ENCODE data around the gene GRK4. TPM values are rescaled to one million over a fixed set of nuclear protein-coding genes. Genes with fewer than 3 reads are reported as not detected.

Gene GRK4
- total and polyA plus RNA-seq, 3 experiments from 2014 or later: 2.5 to 7.7 (median 5.4) TPM

DNA sequence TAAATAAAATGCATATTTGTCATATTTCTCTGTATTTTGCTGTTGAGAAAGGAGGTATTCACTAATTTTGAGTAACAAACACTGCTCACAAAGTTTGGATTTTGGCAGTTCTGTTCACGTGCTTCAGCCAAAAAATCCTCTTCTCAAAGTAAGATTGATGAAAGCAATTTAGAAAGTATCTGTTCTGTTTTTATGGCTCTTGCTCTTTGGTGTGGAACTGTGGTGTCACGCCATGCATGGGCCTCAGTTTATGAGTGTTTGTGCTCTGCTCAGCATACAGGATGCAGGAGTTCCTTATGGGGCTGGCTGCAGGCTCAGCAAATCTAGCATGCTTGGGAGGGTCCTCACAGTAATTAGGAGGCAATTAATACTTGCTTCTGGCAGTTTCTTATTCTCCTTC is 114.4 kb downstream of the GRK4 start:
- peak overlapping the region in 1 of 7 donors; percentile 19 for H3K4me3 Mint-ChIP-seq
- H3K4me3 ChIP-seq (ENCODE audit: low read length): no peak overlapping the region
- no peaks in the 10 kb centered on the region for H3K9me3 Mint-ChIP-seq

GRCh38 chr4:3079694-3080123 is 116.3 kb downstream of the GRK4 start:
- Histone ChIP-seq H3K27ac (ENCODE audit: low read depth, low read length) (no peak overlapping the region), H3K4me3 (ENCODE audit: low read length) (no peak overlapping the region), H3K9me3 (ENCODE audit: low read length) (no peaks in the 10 kb centered on the region), H3K27me3 (ENCODE audit: insufficient read depth, low read length, poor library complexity, severe bottlenecking) (no peaks in the 10 kb centered on the region), H3K4me1 (ENCODE audit: insufficient read depth, low read length) (peaks cover 39% of the 10 kb centered on the region), H3K36me3 (ENCODE audit: insufficient read depth, low read length) (no peaks in the 10 kb centered on the region)
- no peak overlapping the region for H3K4me3 Mint-ChIP-seq
- peaks cover 46 to 71% (median 69%) of the 10 kb centered on the region in 3 donors for H3K4me1 Mint-ChIP-seq
- H3K27ac Mint-ChIP-seq: peak overlapping the region in 1 of 8 donors; percentile 42
- H3K36me3 Mint-ChIP-seq: peaks cover 0 to 16% (median 4%) of the 10 kb centered on the region in 3 donors
- H3K9me3 Mint-ChIP-seq: no peaks in the 10 kb centered on the region
- no peaks in the 10 kb centered on the region for H3K27me3 Mint-ChIP-seq
- POLR2A ChIA-PET: interaction anchor here (0.7 kb wide), 1 partner anchor 95 kb away, joined by 4 read pairs; no protein-coding TSS in a partner anchor
- CTCF ChIA-PET: no interaction called here
- DNase-seq: no peak

More for the DNA sequence above, 114.4 kb downstream of the GRK4 start:
- Histone ChIP-seq H3K9me3 (ENCODE audit: low read length) (no peaks in the 10 kb centered on the region), H3K4me1 (ENCODE audit: insufficient read depth, low read length) (peaks cover 37% of the 10 kb centered on the region), H3K27ac (ENCODE audit: low read depth, low read length) (no peak overlapping the region), H3K36me3 (ENCODE audit: insufficient read depth, low read length) (no peaks in the 10 kb centered on the region), H3K27me3 (ENCODE audit: insufficient read depth, low read length, poor library complexity, severe bottlenecking) (no peaks in the 10 kb centered on the region)
- POLR2A ChIA-PET: no interaction called here
- no peak for DNase-seq
- peaks cover 0 to 13% (median 4%) of the 10 kb centered on the region in 3 donors for H3K36me3 Mint-ChIP-seq
- H3K4me1 Mint-ChIP-seq: peaks cover 41 to 60% (median 57%) of the 10 kb centered on the region in 3 donors
- H3K27me3 Mint-ChIP-seq: no peaks in the 10 kb centered on the region
- CTCF ChIA-PET: no interaction called here
- H3K27ac Mint-ChIP-seq: peak overlapping the region in 1 of 8 donors; percentile 29

GRCh38 chr4:3082925-3083515 is 119.6 kb downstream of the GRK4 start:
- POLR2A ChIA-PET: no interaction called here

GRCh38 chr4:3083732-3084131 is 120.4 kb downstream of the GRK4 start:
- CTCF ChIA-PET: no interaction called here
- no peaks in the 10 kb centered on the region for H3K27me3 ChIP-seq (ENCODE audit: insufficient read depth, low read length, poor library complexity, severe bottlenecking)
- no peak for DNase-seq
- Mint-ChIP-seq H3K27ac (peak overlapping the region in 1 of 8 donors; percentile 29), H3K27me3 (no peaks in the 10 kb centered on the region), H3K36me3 (peaks cover 4 to 29% (median 10%) of the 10 kb centered on the region in 3 donors), H3K9me3 (no peaks in the 10 kb centered on the region), H3K4me3 (no peak overlapping the region), H3K4me1 (peaks cover 35 to 55% (median 52%) of the 10 kb centered on the region in 3 donors)
- H3K27ac ChIP-seq (ENCODE audit: low read depth, low read length): no peak overlapping the region
- H3K4me1 ChIP-seq (ENCODE audit: insufficient read depth, low read length): peaks cover 15% of the 10 kb centered on the region
- H3K36me3 ChIP-seq (ENCODE audit: insufficient read depth, low read length): peaks cover 5% of the 10 kb centered on the region
- H3K4me3 ChIP-seq (ENCODE audit: low read length): no peak overlapping the region
- POLR2A ChIA-PET: no interaction called here
- no peaks in the 10 kb centered on the region for H3K9me3 ChIP-seq (ENCODE audit: low read length)

More at GRCh38 chr4:3082925-3083515, 119.6 kb downstream of the GRK4 start:
- CTCF ChIA-PET: no interaction called here
- no peaks in the 10 kb centered on the region for H3K9me3 Mint-ChIP-seq
- no peak overlapping the region for H3K4me3 ChIP-seq (ENCODE audit: low read length)
- no peak for DNase-seq
- no peaks in the 10 kb centered on the region for H3K27me3 ChIP-seq (ENCODE audit: insufficient read depth, low read length, poor library complexity, severe bottlenecking)
- H3K36me3 ChIP-seq (ENCODE audit: insufficient read depth, low read length): peaks cover under 1% of the 10 kb centered on the region
- peaks cover 37 to 58% (median 55%) of the 10 kb centered on the region in 3 donors for H3K4me1 Mint-ChIP-seq
- H3K4me1 ChIP-seq (ENCODE audit: insufficient read depth, low read length): peaks cover 17% of the 10 kb centered on the region
- H3K9me3 ChIP-seq (ENCODE audit: low read length): no peaks in the 10 kb centered on the region
- no peaks in the 10 kb centered on the region for H3K27me3 Mint-ChIP-seq
- H3K36me3 Mint-ChIP-seq: peaks cover 4 to 24% (median 9%) of the 10 kb centered on the region in 3 donors
- peak overlapping the region in 3 of 8 donors; percentile 29 to 76 (median 43) for H3K27ac Mint-ChIP-seq
- H3K4me3 Mint-ChIP-seq: no peak overlapping the region
- no peak overlapping the region for H3K27ac ChIP-seq (ENCODE audit: low read depth, low read length)

- Mint-ChIP-seq H3K27ac (peak overlapping the region in 2 of 8 donors; percentile 12 to 26), H3K36me3 (peaks cover 4 to 39% (median 13%) of the 10 kb centered on the region in 3 donors), H3K27me3 (no peaks in the 10 kb centered on the region), H3K4me1 (peaks cover 30 to 44% (median 40%) of the 10 kb centered on the region in 3 donors), H3K9me3 (no peaks in the 10 kb centered on the region), H3K4me3 (no peak overlapping the region)
- CTCF ChIA-PET: no interaction called here
- H3K9me3 ChIP-seq (ENCODE audit: low read length): no peaks in the 10 kb centered on the region
- no peak overlapping the region for H3K27ac ChIP-seq (ENCODE audit: low read depth, low read length)
- no peaks in the 10 kb centered on the region for H3K27me3 ChIP-seq (ENCODE audit: insufficient read depth, low read length, poor library complexity, severe bottlenecking)
- H3K36me3 ChIP-seq (ENCODE audit: insufficient read depth, low read length): peaks cover 5% of the 10 kb centered on the region
- no peak overlapping the region for H3K4me3 ChIP-seq (ENCODE audit: low read length)
- POLR2A ChIA-PET: no interaction called here
- DNase-seq: no peak
- H3K4me1 ChIP-seq (ENCODE audit: insufficient read depth, low read length): peaks cover 9% of the 10 kb centered on the region
Observed at GRCh38 chr4:3085948-3086670, 122.7 kb downstream of the GRK4 start.

- Mint-ChIP-seq H3K9me3 (no peaks in the 10 kb centered on the region), H3K36me3 (peaks cover 4 to 43% (median 13%) of the 10 kb centered on the region in 3 donors), H3K4me3 (no peak overlapping the region), H3K27me3 (no peaks in the 10 kb centered on the region), H3K4me1 (peaks cover 27 to 41% (median 37%) of the 10 kb centered on the region in 3 donors), H3K27ac (no peak overlapping the region)
- peaks cover 5% of the 10 kb centered on the region for H3K36me3 ChIP-seq (ENCODE audit: insufficient read depth, low read length)
- no peaks in the 10 kb centered on the region for H3K27me3 ChIP-seq (ENCODE audit: insufficient read depth, low read length, poor library complexity, severe bottlenecking)
- no peak for DNase-seq
- ChIA-PET POLR2A (no interaction called here), CTCF (interaction anchor here (0.8 to 1.0 kb wide), 2 partner anchors 19 to 21 kb away, joined by 3 to 4 read pairs; no protein-coding TSS in a partner anchor)
- H3K4me3 ChIP-seq (ENCODE audit: low read length): no peak overlapping the region
- H3K4me1 ChIP-seq (ENCODE audit: insufficient read depth, low read length): peaks cover 7% of the 10 kb centered on the region
- H3K9me3 ChIP-seq (ENCODE audit: low read length): no peaks in the 10 kb centered on the region
- H3K27ac ChIP-seq (ENCODE audit: low read depth, low read length): no peak overlapping the region
Observed at GRCh38 chr4:3087115-3087797, 123.9 kb downstream of the GRK4 start.
